IMR-90 (cell line): ENCODE results near the gene ACACA.

Source experiments
- CHD1 ChIP-seq: IDR thresholded peaks from 2 replicates; pipeline ENCODE4 v1.6.1; 2012; ENCODE audit warnings: low read depth, low read length, improper control_type of control experiment
- CTCF ChIP-seq: conservative IDR thresholded peaks from 2 replicates; pipeline ENCODE4 v1.5.1; 2012; ENCODE audit warnings: mild to moderate bottlenecking, low read depth, low read length, improper control_type of control experiment
- ELK1 ChIP-seq: fragments of 150-350 bp; IDR thresholded peaks from 2 replicates; pipeline ENCODE4 v1.6.1; 2016; ENCODE audit warnings: low read depth, mild to moderate bottlenecking, low read length, moderate library complexity, borderline replicate concordance
- SMC3 ChIP-seq: fragments of 150-350 bp; IDR thresholded peaks from 2 replicates; pipeline ENCODE4 v1.6.1; 2016; ENCODE audit warnings: low read depth, mild to moderate bottlenecking, antibody characterized with exemption, low read length, moderate library complexity

GRCh38 chr17:37066322-37067255 lies 340.0 kb downstream of the ACACA start:
- TF ChIP-seq CTCF (no peak), ELK1 (no peak), CHD1 (no peak), SMC3 (no peak)
